HG03196 (cell line): ENCODE data around the gene CDH8.

ENCODE experiments used
- ATAC-seq: cut with Tn5 transposase; IDR thresholded peaks from one replicate; pipeline ENCODE4 v1.9.1; 2021; ENCODE audit not compliant: unreplicated experiment

Gene CDH8

GRCh38 chr16:62036101-62036801 is at the start of gene CDH8:
CDH8 (minus strand) TSS chr16:62036438; CDS start chr16:62021403, 15,035 bp downstream.
- ATAC-seq = no peak

- no peak for ATAC-seq
Measured at GRCh38 chr16:62079236-62079635, 43.0 kb upstream of the CDH8 start.

- ATAC-seq = no peak
Measured at GRCh38 chr16:62077998-62078397, 41.8 kb upstream of the CDH8 start.

GRCh38 chr16:62076886-62077285 is 40.6 kb upstream of the CDH8 start:
- no peak for ATAC-seq

GRCh38 chr16:62068747-62069146 is 32.5 kb upstream of the CDH8 start:
- no peak for ATAC-seq

- no peak for ATAC-seq
Measured at GRCh38 chr16:62067981-62068380, 31.7 kb upstream of the CDH8 start.

GRCh38 chr16:62067182-62067581 is 30.9 kb upstream of the CDH8 start:
- no peak for ATAC-seq

GRCh38 chr16:62066747-62067146 is 30.5 kb upstream of the CDH8 start:
- ATAC-seq = no peak

GRCh38 chr16:62064173-62064572 is 27.9 kb upstream of the CDH8 start:
- ATAC-seq = no peak

GRCh38 chr16:62060089-62060488 is 23.9 kb upstream of the CDH8 start:
- ATAC-seq = no peak

- ATAC-seq = no peak
Measured at GRCh38 chr16:62059527-62059926, 23.3 kb upstream of the CDH8 start.

- ATAC-seq = no peak
Measured at GRCh38 chr16:62058412-62058811, 22.2 kb upstream of the CDH8 start.

- no peak for ATAC-seq
Measured at GRCh38 chr16:62051942-62052341, 15.7 kb upstream of the CDH8 start.

GRCh38 chr16:62050793-62051192 is 14.6 kb upstream of the CDH8 start:
- no peak for ATAC-seq

- no peak for ATAC-seq
Measured at GRCh38 chr16:62046801-62047200, 10.6 kb upstream of the CDH8 start.

- ATAC-seq = no peak
Measured at GRCh38 chr16:62041401-62041800, 5.2 kb upstream of the CDH8 start.

GRCh38 chr16:62038646-62039045 is 2.4 kb upstream of the CDH8 start:
- ATAC-seq = no peak

GRCh38 chr16:62038225-62038624 is 2.0 kb upstream of the CDH8 start:
- no peak for ATAC-seq

- no peak for ATAC-seq
Measured at GRCh38 chr16:62036802-62037135, 531 bp upstream of the CDH8 start.

- no peak for ATAC-seq
Measured at GRCh38 chr16:62035115-62036092, 834 bp downstream of the CDH8 start.

- ATAC-seq = no peak
Measured at GRCh38 chr16:62034231-62035114, 1.8 kb downstream of the CDH8 start.
